Bone marrow (tissue), 2 donors: ENCODE data around the gene ZNF595.
"Not testable (repeated sequence)": the region's sequence is repeated elsewhere in the genome, so short reads cannot be mapped to it uniquely, and the experiment has no call there.

Source experiments
- DNase-seq, 2 donors: peaks; one replicate each; lab custom pipeline; 2025; lab: John Stamatoyannopoulos, UW

The ZNF595 gene

DNA sequence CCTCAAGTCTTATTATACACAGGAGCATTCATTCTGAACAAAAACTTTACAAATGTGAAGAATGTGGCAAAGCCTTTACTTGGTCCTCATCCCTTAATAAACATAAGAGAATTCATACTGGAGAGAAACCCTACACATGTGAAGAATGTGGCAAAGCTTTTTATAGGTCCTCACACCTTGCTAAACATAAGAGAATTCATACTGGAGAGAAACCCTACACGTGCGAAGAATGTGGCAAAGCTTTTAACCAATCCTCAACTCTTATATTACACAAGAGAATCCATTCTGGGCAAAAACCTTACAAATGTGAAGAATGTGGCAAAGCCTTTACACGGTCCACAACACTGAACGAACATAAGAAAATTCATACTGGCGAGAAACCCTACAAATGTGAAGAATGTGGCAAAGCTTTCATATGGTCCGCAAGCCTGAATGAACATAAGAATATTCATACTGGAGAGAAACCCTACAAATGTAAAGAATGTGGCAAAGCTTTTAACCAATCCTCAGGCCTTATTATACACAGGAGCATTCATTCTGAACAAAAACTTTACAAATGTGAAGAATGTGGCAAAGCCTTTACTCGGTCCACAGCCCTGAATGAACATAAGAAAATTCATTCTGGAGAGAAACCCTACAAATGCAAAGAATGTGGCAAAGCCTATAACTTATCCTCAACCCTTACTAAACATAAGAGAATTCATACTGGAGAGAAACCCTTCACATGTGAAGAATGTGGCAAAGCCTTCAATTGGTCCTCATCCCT lies 33.6 kb downstream of the ZNF595 start:
- not testable (repeated sequence) for DNase-seq

DNA sequence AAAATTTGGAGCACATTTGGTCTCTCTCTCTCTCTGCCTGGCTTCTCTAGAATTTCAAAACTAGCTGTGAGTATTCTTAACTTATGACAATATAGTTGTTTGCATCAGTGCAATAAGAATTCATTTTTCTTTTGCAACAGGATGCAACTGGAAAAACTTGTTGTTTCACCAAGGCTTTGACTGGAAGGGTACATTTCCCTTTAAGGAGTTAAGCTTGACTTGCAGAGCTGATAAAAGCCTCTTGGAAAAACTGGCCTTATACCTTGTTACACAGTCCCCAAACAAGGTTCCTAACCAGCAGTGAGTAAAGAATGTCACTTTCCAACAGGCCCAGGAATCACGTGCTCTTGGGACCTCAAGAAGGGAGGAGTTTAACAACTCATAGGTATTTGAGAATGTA lies 45.3 kb downstream of the ZNF595 start:
- no peak for DNase-seq

DNA sequence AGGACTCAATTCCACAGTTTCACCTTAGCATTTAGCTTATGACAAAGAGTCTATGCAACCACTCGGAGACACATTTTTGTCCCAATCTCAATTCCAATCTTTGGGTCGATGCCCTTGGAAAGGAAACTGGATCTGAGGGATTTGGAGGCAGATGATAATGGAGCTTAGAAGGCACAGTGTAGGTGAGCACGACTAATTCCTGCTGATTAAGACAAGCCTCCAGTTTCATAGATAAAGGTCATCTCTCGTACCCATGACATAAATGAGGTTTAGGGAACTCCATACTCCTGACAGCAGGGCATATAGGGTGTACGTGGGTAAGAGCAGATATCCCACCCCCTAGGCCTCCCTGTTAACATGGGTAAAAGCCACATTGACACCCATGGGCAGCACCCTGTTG lies 46.7 kb downstream of the ZNF595 start:
- DNase-seq, result no peak

DNA sequence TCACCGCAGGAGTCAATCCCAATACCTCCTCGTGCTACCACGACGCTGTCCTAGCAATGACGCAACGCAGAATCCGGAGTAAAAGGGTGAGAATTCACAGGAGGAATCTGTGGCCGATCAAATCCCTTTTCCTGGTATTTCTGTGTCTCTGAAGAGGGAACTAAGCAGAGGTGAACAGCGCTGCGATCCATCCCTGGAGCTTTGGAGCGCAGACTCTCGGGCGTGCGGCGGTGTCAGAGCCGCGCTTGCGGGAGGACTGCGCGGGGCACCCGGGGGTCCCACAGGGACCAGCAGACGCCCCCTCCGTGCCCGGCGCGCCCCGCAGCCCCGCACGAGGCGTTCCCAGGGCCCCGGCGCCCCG lies 53.9 kb downstream of the ZNF595 start:
- no peak for DNase-seq

DNA sequence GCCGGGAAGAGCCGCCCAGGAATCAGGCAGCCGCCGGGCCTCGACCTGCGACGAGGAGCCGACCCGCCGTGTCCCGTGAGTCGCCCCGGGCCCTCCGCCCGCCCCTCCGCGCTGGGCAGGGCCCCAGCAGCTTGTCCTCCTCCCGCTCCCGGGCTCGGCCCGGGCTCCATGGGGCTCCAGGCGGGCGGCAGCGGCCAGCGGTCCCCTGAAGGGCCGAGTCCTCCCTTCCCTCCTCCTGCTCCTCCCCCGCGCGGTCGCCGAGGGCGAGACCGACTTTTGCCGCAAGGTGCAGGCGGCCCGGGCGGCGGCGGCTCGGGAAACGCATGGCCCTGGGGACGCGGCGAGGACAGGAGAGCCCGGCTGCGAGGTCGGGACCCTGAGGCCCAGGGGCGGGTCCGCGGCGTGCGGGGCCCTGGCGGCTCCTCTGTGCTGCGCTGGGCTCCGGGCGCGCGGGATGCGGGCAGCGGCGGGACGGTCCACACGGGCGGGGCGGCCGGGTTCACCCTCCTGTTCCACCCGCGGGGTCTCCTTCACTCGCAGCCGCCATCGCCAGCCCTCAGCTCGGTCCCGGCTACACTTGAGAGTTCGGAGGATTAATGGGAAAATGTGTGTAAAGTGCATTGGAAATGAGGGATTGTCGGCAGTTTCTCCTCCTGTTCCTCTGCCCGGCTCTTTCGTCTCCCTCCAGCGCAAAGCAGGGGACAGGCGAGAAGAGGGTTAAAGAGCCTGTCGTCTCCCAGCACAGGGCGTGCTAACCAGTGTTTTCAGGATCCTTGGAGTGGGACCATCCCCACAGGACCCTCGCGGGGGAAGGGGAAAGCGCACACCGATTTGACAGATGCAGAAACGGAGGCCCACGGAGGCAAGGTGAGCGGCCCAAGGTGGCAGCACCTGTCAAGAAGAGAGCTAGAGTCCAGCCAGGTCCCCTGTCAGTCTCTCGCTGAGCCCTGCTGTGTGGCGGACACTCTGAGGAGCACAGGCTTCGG lies 54.6 kb downstream of the ZNF595 start:
- no peak for DNase-seq

DNA sequence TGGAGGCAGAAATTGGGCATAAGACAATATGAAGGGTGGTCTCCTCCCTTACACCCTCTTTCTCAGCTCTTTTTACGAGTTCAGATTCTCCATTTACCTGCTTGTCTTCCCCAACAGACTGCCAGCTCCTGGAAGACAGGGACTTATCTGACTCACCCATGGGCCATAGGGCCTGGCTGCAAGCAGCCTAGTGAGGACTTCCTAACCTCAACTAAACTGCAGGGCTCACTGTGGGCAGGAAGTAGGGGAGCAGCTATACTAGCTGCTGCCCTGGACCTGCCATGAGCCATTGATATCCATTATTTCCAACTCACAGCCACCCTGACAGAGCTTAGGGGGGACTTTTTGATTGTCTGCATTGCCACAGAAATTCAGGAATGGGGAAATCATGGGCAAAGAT lies 59.6 kb downstream of the ZNF595 start:
- no peak for DNase-seq

DNA sequence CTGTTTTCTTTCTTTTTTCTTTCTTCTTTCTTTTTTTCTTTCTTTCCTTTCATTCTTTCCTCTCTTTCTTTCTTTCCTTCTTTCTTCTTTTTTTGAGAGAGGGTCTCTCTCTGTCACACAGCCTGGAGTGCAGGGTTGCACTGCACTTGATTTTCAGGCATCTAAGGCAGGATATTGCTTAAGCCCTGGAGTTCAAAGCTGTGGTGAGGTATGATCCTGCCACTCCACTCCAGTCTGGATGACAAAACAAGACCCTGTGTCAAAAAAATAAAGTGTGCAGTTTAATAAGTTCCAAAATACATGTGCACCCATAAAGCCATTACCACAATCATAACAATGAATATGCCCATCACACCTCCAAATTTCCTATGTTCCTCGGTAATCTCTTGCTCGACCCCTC lies 60.6 kb downstream of the ZNF595 start:
- no peak for DNase-seq

DNA sequence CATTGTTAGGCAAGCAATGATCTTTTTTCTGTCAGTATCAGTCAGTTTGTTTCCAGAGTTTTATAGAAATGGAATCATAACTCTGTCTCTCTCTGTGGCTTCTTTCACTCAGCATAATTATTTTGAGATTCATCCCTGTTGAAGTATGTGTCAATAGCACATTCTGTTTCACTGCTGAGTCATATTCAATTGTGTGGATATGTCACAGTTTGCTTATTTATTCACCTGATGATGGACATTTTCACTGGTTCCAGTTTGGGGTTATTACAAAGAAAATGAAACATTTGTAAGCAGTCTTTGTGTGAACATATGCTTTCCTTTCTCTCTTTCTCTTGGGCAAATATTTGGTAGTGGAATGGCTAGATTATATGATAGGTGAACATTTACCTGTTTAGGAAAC lies 61.0 kb downstream of the ZNF595 start:
- no peak for DNase-seq

DNA sequence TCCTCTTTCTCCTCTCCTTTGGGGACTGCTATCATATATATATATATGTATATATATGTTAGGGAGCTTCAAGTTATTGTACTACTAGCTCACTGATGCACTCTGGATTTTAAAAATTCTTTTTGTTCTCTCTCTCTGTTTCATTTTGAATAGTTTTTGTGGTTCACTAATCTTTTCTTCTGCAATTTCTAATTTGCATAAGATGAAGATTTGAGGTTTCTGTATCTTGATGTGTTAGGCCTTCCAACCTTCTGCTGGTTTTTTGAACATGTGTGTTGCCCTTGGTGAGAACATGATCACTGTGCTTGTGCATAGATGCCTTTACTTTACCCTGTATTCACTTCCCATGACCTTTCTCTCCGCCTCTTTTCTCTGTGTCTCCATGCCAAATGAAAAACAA lies 63.4 kb downstream of the ZNF595 start:
- DNase-seq, result no peak

DNA sequence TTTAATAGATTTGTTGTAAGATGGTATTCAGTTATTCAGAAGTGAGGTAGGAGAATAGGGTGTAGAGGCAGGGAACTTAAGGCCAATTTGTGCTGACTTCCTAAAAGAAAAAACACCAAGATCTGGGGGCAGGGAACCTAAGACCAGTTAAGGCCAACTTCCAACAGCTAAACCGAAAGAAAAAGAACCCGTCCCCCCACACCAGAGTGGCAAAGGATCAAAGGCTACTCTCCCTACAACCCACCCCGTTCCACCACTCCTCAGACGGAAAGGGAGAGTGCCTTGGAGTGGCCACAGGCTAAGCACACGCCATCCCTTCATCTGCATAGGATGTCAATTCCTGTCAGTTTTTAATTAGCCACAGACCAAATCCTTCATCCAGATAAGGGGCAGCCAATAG lies 67.5 kb downstream of the ZNF595 start:
- DNase-seq, result no peak

DNA sequence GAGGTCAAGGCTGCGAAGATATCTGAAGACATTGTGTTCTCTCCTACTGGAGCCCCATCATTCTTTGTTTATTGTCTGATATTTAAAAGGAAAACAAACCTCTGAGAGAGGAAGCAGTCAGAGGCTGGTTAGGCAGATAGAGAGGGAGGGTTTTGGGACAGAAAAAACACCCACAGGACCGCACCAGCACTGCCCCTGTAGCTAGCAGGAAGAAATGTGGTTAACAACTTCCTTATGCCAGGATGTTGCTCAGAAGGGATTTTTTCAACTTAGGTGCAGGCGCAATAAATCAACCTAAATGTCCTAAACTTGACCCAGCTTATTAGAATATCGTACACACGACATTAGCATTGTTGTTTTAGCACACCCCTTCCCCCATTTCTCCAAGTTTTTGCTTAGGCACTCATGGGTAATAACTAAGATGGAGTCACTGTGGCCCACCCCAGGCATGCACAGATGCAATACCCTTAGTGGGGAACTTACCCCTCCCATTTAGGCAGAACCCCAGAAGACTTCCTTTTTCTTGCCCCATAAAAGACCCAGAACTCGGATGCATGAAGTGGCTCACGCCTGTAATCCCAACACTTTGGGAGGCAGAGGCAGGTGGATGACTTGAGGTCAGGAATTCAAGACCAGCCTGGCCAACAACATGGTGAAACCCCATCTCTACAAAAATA lies 68.4 kb downstream of the ZNF595 start:
- peak in 1 of 2 donors; percentile 67 for DNase-seq

DNA sequence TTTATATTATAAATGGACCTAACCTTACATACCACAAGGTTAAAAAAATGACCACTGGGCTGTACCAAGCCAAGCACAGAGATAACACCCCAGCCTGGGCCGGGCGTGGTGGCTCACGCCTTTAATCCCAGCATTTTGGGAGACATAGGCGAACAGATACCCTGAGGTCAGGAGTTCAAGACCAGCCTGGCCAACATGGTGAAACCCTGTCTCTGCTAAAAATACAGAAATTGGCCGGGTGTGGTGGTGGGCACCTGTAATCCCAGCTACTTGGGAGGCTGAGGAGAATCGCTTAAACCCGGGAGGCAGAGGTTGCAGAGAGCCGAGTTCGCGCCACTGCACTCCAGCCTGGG lies 70.8 kb downstream of the ZNF595 start:
- DNase-seq, result not testable (repeated sequence)

DNA sequence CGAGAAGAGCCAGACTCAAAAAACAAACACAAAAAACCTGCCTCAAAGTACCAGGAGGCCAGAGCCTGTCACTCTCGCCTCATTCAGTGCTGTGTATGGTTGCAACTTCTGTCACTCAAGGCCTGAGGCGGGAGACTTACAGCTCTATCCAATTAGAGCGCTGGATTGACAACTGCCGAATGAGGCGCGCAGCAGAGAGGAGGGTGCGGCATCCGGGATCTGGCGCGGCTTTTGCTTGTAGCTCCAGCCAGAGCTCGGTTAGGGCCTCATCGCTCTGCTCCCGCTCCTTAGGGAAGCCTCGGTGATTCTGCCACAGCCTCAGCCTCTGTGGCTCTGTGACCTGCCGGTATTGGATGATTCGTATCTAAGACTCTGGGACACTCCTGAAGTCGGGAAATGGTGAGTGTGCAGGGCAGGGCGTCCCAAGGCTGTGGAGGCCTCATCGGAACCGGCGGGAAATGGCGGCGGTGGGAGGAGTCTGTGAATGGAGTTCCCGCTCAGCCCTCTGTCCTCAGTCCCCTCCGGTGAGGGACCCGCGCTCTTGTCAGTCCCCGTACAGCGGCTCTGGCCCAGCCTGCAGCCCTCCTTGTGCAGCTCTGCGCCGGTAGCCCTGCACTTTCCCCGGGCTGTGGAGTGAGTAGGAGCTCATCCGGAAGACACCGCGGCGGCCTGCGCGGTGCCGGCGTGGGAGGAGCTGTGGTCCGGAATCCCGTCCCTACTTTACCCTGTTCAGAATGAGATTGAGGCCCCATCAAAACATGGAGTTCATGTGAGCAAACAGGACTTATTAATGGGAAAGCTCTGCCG lies 71.4 kb downstream of the ZNF595 start, which contains the start of gene ZNF718:
Gene ZNF718 (plus strand): TSS at position 227 of the 807 bp plus-strand sequence. CDS start 170 bp downstream, at position 397.
- peak; percentile 31 to 68 for DNase-seq

DNA sequence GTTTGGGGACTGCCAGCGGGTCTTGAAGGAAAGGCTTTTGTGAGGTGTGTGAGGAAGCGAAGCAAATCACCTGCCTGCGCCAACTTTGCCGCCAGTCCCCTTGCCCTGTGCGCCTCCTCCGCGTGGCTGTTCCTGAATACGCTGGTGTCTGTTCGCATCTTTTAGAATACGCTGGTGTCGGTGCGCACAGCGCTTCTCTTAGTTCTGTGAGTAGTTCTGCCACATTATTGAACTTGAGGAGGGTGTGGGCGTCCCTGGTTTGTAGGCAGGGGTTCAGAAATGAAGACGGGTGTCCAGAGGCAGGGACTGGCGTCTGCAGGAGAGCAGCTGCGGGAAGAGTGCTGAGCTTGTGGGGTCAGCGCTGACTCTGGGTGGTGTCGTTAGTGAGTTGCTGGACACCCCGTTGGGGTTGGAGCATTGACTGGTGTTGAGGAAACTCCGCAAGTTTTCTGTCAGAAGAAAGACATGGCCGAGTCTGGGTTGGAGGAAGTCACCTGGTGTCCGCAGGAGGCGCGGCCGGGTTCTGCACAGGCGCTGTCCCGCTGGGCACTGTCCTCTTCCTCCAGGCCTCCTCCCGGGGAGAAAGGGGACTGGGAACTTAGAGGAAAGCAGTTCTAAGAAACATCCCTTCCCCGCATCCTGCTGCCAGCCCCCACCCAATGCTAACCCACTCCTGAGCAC lies 72.1 kb downstream of the ZNF595 start:
- DNase-seq, result no peak

DNA sequence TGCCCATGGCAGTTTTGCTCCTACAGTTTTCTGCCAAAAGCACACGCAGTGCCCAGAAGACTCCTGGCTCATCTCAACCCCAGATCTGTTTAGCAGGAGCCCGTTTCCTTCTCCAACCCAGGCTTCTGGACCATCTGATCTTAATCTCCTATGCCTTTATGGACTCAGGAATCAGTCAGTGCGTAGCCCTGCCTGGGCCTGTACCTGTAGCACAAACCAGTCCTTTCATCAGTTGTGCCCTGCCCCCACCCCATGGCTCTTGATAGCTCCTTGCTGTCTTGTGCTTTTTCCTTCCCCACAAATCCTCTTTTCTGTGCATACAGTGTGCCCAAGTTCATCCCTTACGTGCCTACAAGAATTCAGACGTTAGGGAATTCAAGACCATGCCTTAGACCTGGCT lies 72.7 kb downstream of the ZNF595 start:
- DNase-seq, result no peak

DNA sequence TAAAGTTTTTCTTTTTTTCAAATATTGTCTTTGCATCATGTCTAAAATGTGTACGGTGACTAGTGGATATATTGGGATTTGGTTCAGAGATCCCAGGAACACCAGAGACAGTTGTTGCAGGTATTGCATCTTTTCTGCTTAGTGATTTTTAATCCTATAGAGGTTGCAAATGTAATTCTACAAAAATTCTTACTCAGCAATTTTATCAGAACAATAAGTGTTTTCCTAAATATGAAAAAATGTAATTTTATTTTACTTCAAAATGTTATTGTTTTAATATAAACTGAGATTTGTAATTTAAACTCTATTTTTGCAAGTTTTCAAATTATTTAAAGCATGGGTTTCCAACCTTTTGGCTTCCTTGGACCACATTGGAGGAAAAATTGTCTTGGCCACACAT lies 79.4 kb downstream of the ZNF595 start:
- DNase-seq, result no peak
